ENCODE data around the gene PIERCE2.
"Not testable (repeated sequence)": the region's sequence is repeated elsewhere in the genome, so short reads cannot be mapped to it uniquely, and the experiment has no call there.

The PIERCE2 gene

DNA sequence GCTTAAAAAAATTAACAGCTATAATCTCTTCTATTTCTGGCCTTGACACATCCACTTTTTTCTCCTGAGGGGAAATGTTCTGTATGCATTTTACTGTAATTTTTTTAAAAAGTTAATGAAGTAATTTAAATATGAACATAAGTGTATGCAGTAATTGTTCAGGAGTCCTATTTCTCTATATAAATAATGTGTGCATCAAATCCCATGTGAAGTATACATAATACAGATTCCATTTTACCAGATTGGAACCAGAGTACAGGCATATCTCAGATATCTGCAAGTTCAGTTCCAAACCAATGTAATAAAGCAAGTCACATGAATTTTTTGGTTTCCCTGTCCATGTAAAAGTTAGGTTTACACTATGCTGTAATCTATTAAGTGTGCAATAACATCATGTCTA lies 26.7 kb upstream of the PIERCE2 start:
- Histone ChIP-seq H3K4me3 (ENCODE audit: insufficient read length, low read depth) (no peak overlapping the region), H3K4me1 (ENCODE audit: insufficient read depth, insufficient read length) (no peaks in the 10 kb centered on the region), H3K36me3 (ENCODE audit: insufficient read depth, insufficient read length, low read length) (no peaks in the 10 kb centered on the region)

GRCh38 chr15:55383687-55384086 lies 24.6 kb upstream of the PIERCE2 start:
- H3K9ac ChIP-seq (ENCODE audit: insufficient read length, low read depth), result no peak overlapping the region
- no peak for TF ChIP-seq YY1 (IDR thresholded peaks at IDR 0.05; ENCODE audit: insufficient read depth, insufficient read length)
- no peak for TF ChIP-seq ZNF274 (IDR thresholded peaks at IDR 0.05; ENCODE audit: low read depth, low read length)
- no peak for TF ChIP-seq SUZ12 (IDR thresholded peaks at IDR 0.05; ENCODE audit: extremely low read depth, insufficient read depth, insufficient read length)
- no peaks in the 10 kb centered on the region for H3K27me3 ChIP-seq (ENCODE audit: insufficient read depth, insufficient read length)
- H3K36me3 ChIP-seq (ENCODE audit: insufficient read depth, insufficient read length, low read length), result no peaks in the 10 kb centered on the region
- H3K4me3 ChIP-seq (ENCODE audit: insufficient read length, low read depth), result no peak overlapping the region
- no peaks in the 10 kb centered on the region for H3K4me1 ChIP-seq (ENCODE audit: insufficient read depth, insufficient read length)
- no peaks in the 10 kb centered on the region for H3K9me3 ChIP-seq (ENCODE audit: insufficient read depth, low read length)
- DNase-seq (ENCODE audit: low read depth, low spot score), result no peak

More for the DNA sequence above, 26.7 kb upstream of the PIERCE2 start:
- DNase-seq (ENCODE audit: low read depth, low spot score), result no peak
- no peak for TF ChIP-seq ZNF274 (IDR thresholded peaks at IDR 0.05; ENCODE audit: low read depth, low read length)
- no peak for TF ChIP-seq SUZ12 (IDR thresholded peaks at IDR 0.05; ENCODE audit: extremely low read depth, insufficient read depth, insufficient read length)
- no peak for TF ChIP-seq YY1 (IDR thresholded peaks at IDR 0.05; ENCODE audit: insufficient read depth, insufficient read length)
- H3K27me3 ChIP-seq (ENCODE audit: insufficient read depth, insufficient read length), result no peaks in the 10 kb centered on the region
- H3K9ac ChIP-seq (ENCODE audit: insufficient read length, low read depth), result no peak overlapping the region
- no peaks in the 10 kb centered on the region for H3K9me3 ChIP-seq (ENCODE audit: insufficient read depth, low read length)

DNA sequence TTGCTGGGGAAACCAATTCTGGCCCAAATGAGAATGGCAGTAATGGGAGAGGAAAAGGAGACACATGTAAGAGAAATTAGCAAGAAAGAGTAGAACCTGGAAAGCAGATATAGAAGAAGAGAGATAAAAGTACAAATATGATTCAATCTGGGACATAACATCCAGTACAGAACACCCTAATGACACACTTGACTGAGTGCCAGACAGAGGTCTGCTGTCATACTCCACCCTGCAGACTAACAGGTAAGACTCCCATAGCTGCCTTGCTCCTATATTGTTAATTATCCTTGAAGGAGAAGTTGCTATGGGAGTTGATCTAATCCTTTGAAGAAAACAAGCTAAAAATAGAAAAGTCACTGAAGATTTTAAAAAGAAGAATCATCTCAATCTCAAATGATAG lies 21.3 kb upstream of the PIERCE2 start:
- Histone ChIP-seq H3K27me3 (ENCODE audit: insufficient read depth, insufficient read length) (no peaks in the 10 kb centered on the region), H3K36me3 (ENCODE audit: insufficient read depth, insufficient read length, low read length) (no peaks in the 10 kb centered on the region), H3K9ac (ENCODE audit: insufficient read length, low read depth) (no peak overlapping the region), H3K4me3 (ENCODE audit: insufficient read length, low read depth) (no peak overlapping the region), H3K4me1 (ENCODE audit: insufficient read depth, insufficient read length) (no peaks in the 10 kb centered on the region), H3K9me3 (ENCODE audit: insufficient read depth, low read length) (no peaks in the 10 kb centered on the region)
- TF ChIP-seq YY1 (IDR thresholded peaks at IDR 0.05; ENCODE audit: insufficient read depth, insufficient read length), result no peak
- no peak for TF ChIP-seq SUZ12 (IDR thresholded peaks at IDR 0.05; ENCODE audit: extremely low read depth, insufficient read depth, insufficient read length)
- no peak for TF ChIP-seq ZNF274 (IDR thresholded peaks at IDR 0.05; ENCODE audit: low read depth, low read length)
- DNase-seq (ENCODE audit: low read depth, low spot score), result no peak

DNA sequence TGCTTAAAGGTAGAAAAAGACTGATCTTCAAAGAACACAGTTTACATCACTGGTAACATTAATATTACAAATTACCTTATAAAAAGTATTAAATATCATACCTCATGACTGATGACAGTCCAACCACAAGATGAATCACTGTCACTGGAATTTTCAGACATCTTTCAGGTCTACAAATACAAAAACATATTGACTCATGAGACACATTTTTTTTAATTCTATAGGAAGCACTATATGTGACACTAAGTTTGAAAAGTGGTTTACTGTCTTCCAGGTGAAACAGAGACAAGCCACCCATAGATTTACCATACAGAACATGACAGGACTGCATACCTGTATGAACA lies 19.1 kb upstream of the PIERCE2 start:
- H3K9ac ChIP-seq (ENCODE audit: insufficient read length, low read depth), result no peak overlapping the region
- TF ChIP-seq ZNF274 (IDR thresholded peaks at IDR 0.05; ENCODE audit: low read depth, low read length) (no peak), SUZ12 (IDR thresholded peaks at IDR 0.05; ENCODE audit: extremely low read depth, insufficient read depth, insufficient read length) (no peak), YY1 (IDR thresholded peaks at IDR 0.05; ENCODE audit: insufficient read depth, insufficient read length) (no peak)
- no peaks in the 10 kb centered on the region for H3K4me1 ChIP-seq (ENCODE audit: insufficient read depth, insufficient read length)
- DNase-seq (ENCODE audit: low read depth, low spot score), result no peak
- peaks cover 3% of the 10 kb centered on the region; the same call in 1 of the 2 replicates for H3K9me3 ChIP-seq (ENCODE audit: insufficient read depth, low read length)
- no peaks in the 10 kb centered on the region for H3K36me3 ChIP-seq (ENCODE audit: insufficient read depth, insufficient read length, low read length)
- no peak overlapping the region for H3K4me3 ChIP-seq (ENCODE audit: insufficient read length, low read depth)
- no peaks in the 10 kb centered on the region for H3K27me3 ChIP-seq (ENCODE audit: insufficient read depth, insufficient read length)

GRCh38 chr15:55394694-55395093 lies 13.6 kb upstream of the PIERCE2 start:
- TF ChIP-seq YY1 (IDR thresholded peaks at IDR 0.05; ENCODE audit: insufficient read depth, insufficient read length), result no peak
- no peak for TF ChIP-seq ZNF274 (IDR thresholded peaks at IDR 0.05; ENCODE audit: low read depth, low read length)
- TF ChIP-seq SUZ12 (IDR thresholded peaks at IDR 0.05; ENCODE audit: extremely low read depth, insufficient read depth, insufficient read length), result no peak
- Histone ChIP-seq H3K9me3 (ENCODE audit: insufficient read depth, low read length) (peaks cover 16% of the 10 kb centered on the region; the same call in 1 of the 2 replicates), H3K36me3 (ENCODE audit: insufficient read depth, insufficient read length, low read length) (no peaks in the 10 kb centered on the region), H3K27me3 (ENCODE audit: insufficient read depth, insufficient read length) (no peaks in the 10 kb centered on the region), H3K4me3 (ENCODE audit: insufficient read length, low read depth) (no peak overlapping the region), H3K9ac (ENCODE audit: insufficient read length, low read depth) (no peak overlapping the region), H3K4me1 (ENCODE audit: insufficient read depth, insufficient read length) (no peaks in the 10 kb centered on the region)
- no peak for DNase-seq (ENCODE audit: low read depth, low spot score)

DNA sequence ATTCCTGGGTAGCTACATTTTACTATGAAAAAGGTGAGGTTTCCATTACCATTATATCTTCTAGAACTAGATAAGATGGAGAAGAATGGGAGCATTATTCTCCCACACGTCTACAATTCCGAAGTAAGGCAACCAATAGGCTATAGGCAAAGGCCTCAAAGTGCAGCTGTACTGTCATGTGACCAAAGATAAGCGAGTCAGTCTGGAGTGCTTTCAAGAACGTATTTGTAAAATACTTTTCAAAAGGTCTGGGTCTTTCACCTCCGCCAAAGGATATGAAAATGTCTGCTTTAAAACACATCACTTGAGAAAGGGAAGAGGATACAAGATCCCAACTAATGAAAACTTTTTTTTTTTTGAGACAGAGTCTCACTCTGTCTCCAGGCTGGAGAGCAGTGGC lies 10.1 kb upstream of the PIERCE2 start:
- no peak overlapping the region for H3K9ac ChIP-seq (ENCODE audit: insufficient read length, low read depth)
- peaks cover 16% of the 10 kb centered on the region; the same call in 1 of the 2 replicates for H3K9me3 ChIP-seq (ENCODE audit: insufficient read depth, low read length)
- TF ChIP-seq SUZ12 (IDR thresholded peaks at IDR 0.05; ENCODE audit: extremely low read depth, insufficient read depth, insufficient read length), result no peak
- TF ChIP-seq YY1 (IDR thresholded peaks at IDR 0.05; ENCODE audit: insufficient read depth, insufficient read length), result no peak
- TF ChIP-seq ZNF274 (IDR thresholded peaks at IDR 0.05; ENCODE audit: low read depth, low read length), result no peak
- no peak for DNase-seq (ENCODE audit: low read depth, low spot score)
- no peaks in the 10 kb centered on the region for H3K4me1 ChIP-seq (ENCODE audit: insufficient read depth, insufficient read length)
- H3K27me3 ChIP-seq (ENCODE audit: insufficient read depth, insufficient read length), result no peaks in the 10 kb centered on the region
- H3K4me3 ChIP-seq (ENCODE audit: insufficient read length, low read depth), result no peak overlapping the region
- H3K36me3 ChIP-seq (ENCODE audit: insufficient read depth, insufficient read length, low read length), result no peaks in the 10 kb centered on the region

DNA sequence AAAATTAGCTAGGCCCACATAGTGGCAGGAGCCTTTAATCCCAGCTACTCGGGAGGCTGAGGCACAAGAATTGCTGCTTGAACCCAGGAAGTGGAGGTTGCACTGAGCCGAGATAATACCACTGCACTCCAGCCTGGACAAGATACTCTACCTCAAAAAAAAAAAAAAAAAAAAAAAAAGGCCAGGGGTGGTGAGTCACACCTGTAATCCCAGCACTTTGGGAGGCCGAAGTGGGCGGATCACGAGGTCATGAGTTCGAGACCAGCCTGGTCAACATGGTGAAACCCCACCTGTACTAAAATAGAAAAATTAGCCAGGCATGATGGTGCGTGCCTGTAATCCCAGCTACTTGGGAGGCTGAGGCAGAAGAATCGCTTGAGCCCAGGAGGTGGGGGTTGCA lies 8.2 kb upstream of the PIERCE2 start:
- not testable (repeated sequence) for H3K36me3 ChIP-seq (ENCODE audit: insufficient read depth, insufficient read length, low read length)

DNA sequence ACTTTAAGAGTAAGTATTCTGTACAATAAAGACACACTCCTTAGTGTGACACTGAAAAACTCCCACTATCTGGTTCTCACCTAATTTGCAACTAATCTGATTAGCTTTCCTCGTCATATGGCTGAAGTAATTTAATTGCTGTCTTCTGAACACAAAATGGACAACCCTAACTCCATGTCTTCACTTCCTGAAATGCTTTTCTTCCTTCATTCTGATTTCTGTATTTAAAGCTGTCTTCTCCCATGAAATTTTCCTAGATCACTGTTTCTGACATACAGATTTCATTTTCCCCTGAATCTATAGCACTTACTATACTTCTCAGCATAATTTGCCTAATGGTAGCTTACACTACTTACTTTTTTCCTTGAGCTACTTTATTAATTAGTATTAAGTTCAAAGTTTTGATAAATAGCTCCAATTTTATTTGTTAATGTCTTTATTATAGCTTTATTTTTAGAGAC lies 6.5 kb upstream of the PIERCE2 start:
- Histone ChIP-seq H3K9me3 (ENCODE audit: insufficient read depth, low read length) (no peaks in the 10 kb centered on the region), H3K4me1 (ENCODE audit: insufficient read depth, insufficient read length) (no peaks in the 10 kb centered on the region), H3K27me3 (ENCODE audit: insufficient read depth, insufficient read length) (no peaks in the 10 kb centered on the region), H3K9ac (ENCODE audit: insufficient read length, low read depth) (no peak overlapping the region), H3K4me3 (ENCODE audit: insufficient read length, low read depth) (no peak overlapping the region), H3K36me3 (ENCODE audit: insufficient read depth, insufficient read length, low read length) (no peaks in the 10 kb centered on the region)
- no peak for DNase-seq (ENCODE audit: low read depth, low spot score)
- TF ChIP-seq ZNF274 (IDR thresholded peaks at IDR 0.05; ENCODE audit: low read depth, low read length) (no peak), SUZ12 (IDR thresholded peaks at IDR 0.05; ENCODE audit: extremely low read depth, insufficient read depth, insufficient read length) (no peak), YY1 (IDR thresholded peaks at IDR 0.05; ENCODE audit: insufficient read depth, insufficient read length) (no peak)

More for the DNA sequence above, 8.2 kb upstream of the PIERCE2 start:
- H3K4me1 ChIP-seq (ENCODE audit: insufficient read depth, insufficient read length); H3K9ac ChIP-seq (ENCODE audit: insufficient read length, low read depth); H3K4me3 ChIP-seq (ENCODE audit: insufficient read length, low read depth); DNase-seq (ENCODE audit: low read depth, low spot score); H3K27me3 ChIP-seq (ENCODE audit: insufficient read depth, insufficient read length); H3K9me3 ChIP-seq (ENCODE audit: insufficient read depth, low read length): not testable (repeated sequence)
